Measurements from ENCODE around the gene KIF3C. TPM values are rescaled to one million over a fixed set of nuclear protein-coding genes. Genes with fewer than 3 reads are reported as not detected.

Gene KIF3C
- total and polyA plus RNA-seq, 2 donors (not counting 3 experiments of a cell fraction or from before 2014, with no cell fraction given), result 11.4 to 40.7 TPM

GRCh38 chr2:25899404-25899970 lies 82.8 kb downstream of the KIF3C start:
- intact Hi-C loops (cut with micrococcal nuclease) (no loop called here), dilution Hi-C loops (cut with MboI; ENCODE audit: extremely low pct_ligation_motif_present, low sequenced_read_pairs) (no loop called here)
- POLR2A ChIA-PET, result no interaction called here
- Histone ChIP-seq H3K27me3 (ENCODE audit: control insufficient read depth in 2 of 2, insufficient read depth in 2 of 2, low read length in 2 of 2) (peaks cover 0 to 2% of the 10 kb centered on the region in 2 experiments), H3K9me3 (replicated peaks; ENCODE audit: control insufficient read depth, insufficient read depth, low read length) (no peaks in the 10 kb centered on the region), H3K4me1 (ENCODE audit: control insufficient read depth, extremely low read depth, insufficient read depth, low read length) (no peaks in the 10 kb centered on the region), H3K36me3 (ENCODE audit: control insufficient read depth in 2 of 2, extremely low read depth in 1 of 2, insufficient read depth in 2 of 2, low read length in 2 of 2) (no peaks in the 10 kb centered on the region), H4K20me1 (replicated peaks; ENCODE audit: control insufficient read depth, extremely low read depth, insufficient read depth, low read length) (no peaks in the 10 kb centered on the region), H3K9ac (replicated peaks; ENCODE audit: extremely low read depth, insufficient read depth, low read length) (no peak overlapping the region), H2AFZ (ENCODE audit: low read depth, low read length) (no peak overlapping the region), H3K27ac (ENCODE audit: insufficient read depth, low read depth, low read length) (no peak overlapping the region), H3K4me2 (ENCODE audit: insufficient read depth, low read length) (no peak overlapping the region), H3K4me3 (replicated peaks in 1 of 3; ENCODE audit: insufficient read depth in 1 of 3, low read depth in 1 of 3, low read length in 3 of 3) (no peak overlapping the region), H3K9me1 (replicated peaks; ENCODE audit: control insufficient read depth, extremely low read depth, insufficient read depth, low read length) (no peaks in the 10 kb centered on the region), H3K79me2 (ENCODE audit: control insufficient read depth, insufficient read depth, low read length) (no peaks in the 10 kb centered on the region)
- no peak for FAIRE-seq
- no peak for TF ChIP-seq POLR2AphosphoS5 (IDR thresholded peaks at IDR 0.05; ENCODE audit: insufficient read depth, low read depth, low read length)
- TF ChIP-seq CTCF (IDR thresholded peaks at IDR 0.05; ENCODE audit: extremely low read depth in 1 of 2, insufficient read depth in 1 of 2, low read depth in 1 of 2, low read length in 2 of 2), result no peak
- no peak for TF ChIP-seq MAX (IDR thresholded peaks at IDR 0.05; ENCODE audit: insufficient read depth, insufficient read length)
- no peak for TF ChIP-seq JUN (IDR thresholded peaks at IDR 0.05; ENCODE audit: borderline replicate concordance, insufficient read depth, insufficient read length, low read depth)
- TF ChIP-seq EZH2 (IDR thresholded peaks at IDR 0.05; ENCODE audit: borderline replicate concordance, low read depth, low read length, severe bottlenecking), result no peak
- no peak for TF ChIP-seq GATA2 (IDR thresholded peaks at IDR 0.05; ENCODE audit: insufficient read depth, insufficient read length, low read depth, low read length)
- TF ChIP-seq FOS (IDR thresholded peaks at IDR 0.05; ENCODE audit: borderline replicate concordance, insufficient read depth, low read length), result no peak
- no peak for TF ChIP-seq POLR2A (IDR thresholded peaks at IDR 0.05; ENCODE audit: low read depth, low read length)
- no peak for TF ChIP-seq MYC (IDR thresholded peaks at IDR 0.05; ENCODE audit: low read depth, low read length)
- DNase-seq (ENCODE audit: low read depth, low spot score), result no peak
- CTCF ChIA-PET, result no interaction called here
- no TSS peak for BruUV-seq (replicated peaks)

All from endothelial cell of umbilical vein (primary cell).